Liver (tissue), 9 donors: ENCODE data around the gene NOS1AP. TPM values are rescaled to one million over a fixed set of nuclear protein-coding genes. Genes with fewer than 3 reads are reported as not detected.

Experiments used
- DNase-seq: peaks from one replicate; pipeline ENCODE4 v3.0.0-alpha.2; 2017; ENCODE audit warnings: low spot score
- H3K27ac ChIP-seq, 2 donors: one replicate each; pipeline ENCODE4 v1.7.0; 2013; ENCODE audit warnings: inconsistent platforms in 2 of 2, low read length in 2 of 2, control low read depth in 1 of 2, low read depth in 1 of 2, mild to moderate bottlenecking in 1 of 2
- H3K27me3 ChIP-seq, 4 donors: one replicate each; pipeline versions ENCODE4 v1.6.1 to v1.7.0; 2013; ENCODE audit warnings: low read length in 3 of 4, inconsistent platforms in 1 of 4, mild to moderate bottlenecking in 1 of 4, moderate library complexity in 1 of 4; ENCODE audit not compliant: control insufficient read depth in 4 of 4, insufficient read depth in 4 of 4
- H3K36me3 ChIP-seq, 4 donors: one replicate each; pipeline versions ENCODE4 v1.6.1 to v1.7.0; 2013; ENCODE audit warnings: low read length in 3 of 4, mild to moderate bottlenecking in 3 of 4, low read depth in 1 of 4, moderate library complexity in 1 of 4; ENCODE audit not compliant: control insufficient read depth in 4 of 4, insufficient read depth in 3 of 4
- H3K4me1 ChIP-seq, 4 donors: one replicate each; pipeline versions ENCODE4 v1.6.1 to v1.7.0; 2013; ENCODE audit warnings: low read length in 3 of 4, mild to moderate bottlenecking in 3 of 4, moderate library complexity in 1 of 4; ENCODE audit not compliant: control insufficient read depth in 4 of 4, insufficient read depth in 4 of 4
- H3K4me3 ChIP-seq, 3 donors: one replicate each; pipeline versions ENCODE4 v1.6.1 to v1.7.0; 2013; ENCODE audit warnings: low read length in 3 of 3, control low read depth in 1 of 3, low read depth in 1 of 3, mild to moderate bottlenecking in 1 of 3
- H3K9ac ChIP-seq, 2 donors: one replicate each; pipeline ENCODE4 v1.7.0; 2013; ENCODE audit warnings: low read length in 2 of 2, mild to moderate bottlenecking in 2 of 2, moderate library complexity in 2 of 2, control low read depth in 1 of 2, low read depth in 1 of 2
- H3K9me3 ChIP-seq, 4 donors: one replicate each; pipeline versions ENCODE4 v1.6.1 to v1.7.0; 2013; ENCODE audit warnings: low read length in 3 of 4; ENCODE audit not compliant: control insufficient read depth in 4 of 4
- ATF3 ChIP-seq: IDR thresholded peaks from 2 replicates; pipeline ENCODE4 v1.6.1; 2016; ENCODE audit warnings: antibody characterized with exemption
- CTCF ChIP-seq: fragments of 150-350 bp; IDR thresholded peaks from 2 replicates; pipeline ENCODE4 v1.5.1; 2017; ENCODE audit warnings: improper control_type of control experiment, low read depth, low read length; ENCODE audit not compliant: missing input control
- EGR1 ChIP-seq, 2 donors: IDR thresholded peaks; 2 replicates each; pipeline ENCODE4 v1.6.1; 2016 to 2018; ENCODE audit warnings: antibody characterized with exemption in 2 of 2, low read depth in 2 of 2
- FOXA1 ChIP-seq: IDR thresholded peaks from 2 replicates; pipeline ENCODE4 v1.6.1; 2016; ENCODE audit warnings: antibody characterized with exemption
- GABPA ChIP-seq, 2 donors: IDR thresholded peaks in 1 of 2; conservative IDR thresholded peaks in 1 of 2; 2 replicates each; pipeline ENCODE4 v1.6.1; 2016; ENCODE audit warnings: antibody characterized with exemption in 2 of 2, mild to moderate bottlenecking in 1 of 2, moderate library complexity in 1 of 2
- HNF4G ChIP-seq: IDR thresholded peaks from 2 replicates; pipeline ENCODE4 v1.6.1; 2016; ENCODE audit warnings: antibody characterized with exemption
- JUND ChIP-seq, 2 donors: IDR thresholded peaks; 2 replicates each; pipeline ENCODE4 v1.6.1; 2016; ENCODE audit warnings: antibody characterized with exemption in 2 of 2
- NR2F2 ChIP-seq: IDR thresholded peaks from 2 replicates; pipeline ENCODE4 v1.6.1; 2016; ENCODE audit warnings: antibody characterized with exemption
- RAD21 ChIP-seq, 2 donors: IDR thresholded peaks; 2 replicates each; pipeline ENCODE4 v1.6.1; 2016; ENCODE audit warnings: antibody characterized with exemption in 2 of 2, mild to moderate bottlenecking in 2 of 2
- REST ChIP-seq: IDR thresholded peaks from 2 replicates; pipeline ENCODE4 v1.6.1; 2016; ENCODE audit warnings: antibody characterized with exemption, mild to moderate bottlenecking
- RXRA ChIP-seq, 2 donors: IDR thresholded peaks; 2 replicates each; pipeline ENCODE4 v1.6.1; 2017 to 2018; ENCODE audit warnings: antibody characterized with exemption in 2 of 2, mild to moderate bottlenecking in 1 of 2
- SP1 ChIP-seq: IDR thresholded peaks from 2 replicates; pipeline ENCODE4 v1.6.1; 2018; ENCODE audit warnings: antibody characterized with exemption, mild to moderate bottlenecking
- TAF1 ChIP-seq: conservative IDR thresholded peaks from 2 replicates; pipeline ENCODE4 v1.6.1; 2016; ENCODE audit warnings: antibody characterized with exemption, mild to moderate bottlenecking
- YY1 ChIP-seq: IDR thresholded peaks from 2 replicates; pipeline ENCODE4 v1.6.1; 2016; ENCODE audit warnings: antibody characterized with exemption, mild to moderate bottlenecking
- ZBTB33 ChIP-seq: IDR thresholded peaks from 2 replicates; pipeline ENCODE4 v1.6.1; 2016; ENCODE audit warnings: antibody characterized with exemption
- WGBS: extraction: QIAGEN DNeasy Blood & Tissue Kit; methylation state at CpG from one replicate; pipeline ENCODE4 v1.1.7; 2013; 5-methylcytosine and 5-hydroxymethylcytosine counted together
- polyA plus RNA-seq, 2 donors: library from polyadenylated mRNA; stranded (reverse) in 1 of 2; unstranded in 1 of 2; fragments of 200-250 nt in 1 of 2; fragments of >200 nt in 1 of 2; fragmentation: Nextera tagmentation in 1 of 2; extraction: Ambion mirVana in 1 of 2; gene quantifications; one replicate each; pipeline versions ENCODE4 v1.2.1 to v1.2.3, GENCODE V29; 2013 to 2015
- total RNA-seq, 2 donors: library from RNA; depleted of rRNA; stranded (reverse); fragments of >200 nt; gene quantifications; one replicate each; pipeline ENCODE4 v1.2.3, GENCODE V29; 2014
- donor health status: healthy.
- donor health status: healthy.
- donor health status: healthy.
- donor health status: healthy.
- donor health status: healthy.

The NOS1AP gene
- total and polyA plus RNA-seq, 4 donors: 1.4 to 13.0 (median 4.5) TPM

GRCh38 chr1:162335126-162335525, 265.6 kb downstream of the NOS1AP start (continued):
- TF ChIP-seq CTCF: no peak
- TF ChIP-seq GABPA (IDR thresholded peaks at IDR 0.05 in 1 of 2, conservative IDR thresholded peaks at IDR 0.05 in 1 of 2): no peak

- 92% methylated on average over 7 of the region's 7 CpGs for WGBS
- no peak for DNase-seq
- H3K4me3 ChIP-seq: no peak overlapping the region
- TF ChIP-seq REST (no peak), RXRA (IDR thresholded peaks at IDR 0.05) (no peak), JUND (IDR thresholded peaks at IDR 0.05) (no peak), TAF1 (no peak), FOXA1 (no peak), ZBTB33 (no peak), EGR1 (IDR thresholded peaks at IDR 0.05; ENCODE audit: low read depth in 2 of 2) (no peak), NR2F2 (no peak), GABPA (IDR thresholded peaks at IDR 0.05 in 1 of 2, conservative IDR thresholded peaks at IDR 0.05 in 1 of 2) (no peak), RAD21 (IDR thresholded peaks at IDR 0.05) (no peak), HNF4G (no peak), SP1 (no peak), YY1 (no peak), ATF3 (no peak)
- H3K27ac ChIP-seq: no peak overlapping the region
- no peak overlapping the region for H3K9ac ChIP-seq
- H3K27me3 ChIP-seq: no peaks in the 10 kb centered on the region
- H3K4me1 ChIP-seq: no peaks in the 10 kb centered on the region
- H3K9me3 ChIP-seq: no peaks in the 10 kb centered on the region
- peaks cover 0 to 13% (median 5%) of the 10 kb centered on the region in 4 donors for H3K36me3 ChIP-seq
These were observed 267.3 kb downstream of the NOS1AP start for GRCh38 chr1:162336621-162337285.
